Measurements from ENCODE around the gene ACAD9. TPM values are rescaled to one million over a fixed set of nuclear protein-coding genes. Genes with fewer than 3 reads are reported as not detected.
A peak's percentile ranks its signal among the peaks of the same experiment; 100 is the strongest.
"Not testable (repeated sequence)": the region's sequence is repeated elsewhere in the genome, so short reads cannot be mapped to it uniquely, and the experiment has no call there.

Gene ACAD9
- total and polyA plus RNA-seq, 2 of the 13 experiments (the other 11 are each of a cell fraction or from before 2014, with no cell fraction given): 15.3 to 38.2 TPM

GRCh38 chr3:128864351-128864811 is 15.0 kb upstream of the ACAD9 start:
- 41% methylated on average over 10 of the region's 11 CpGs for WGBS (ENCODE audit: low lambda C conversion rate)
- Histone ChIP-seq H3K79me2 (ENCODE audit: insufficient read depth, low read length) (no peaks in the 10 kb centered on the region), H3K27ac (ENCODE audit: extremely low read length, insufficient read depth, low read length) (no peak overlapping the region), H3K4me1 (ENCODE audit: insufficient read depth, low read length) (0 out of 2 replicates have a peak, but pooled peaks cover 12% of the 10 kb centered on the region), H3K4me2 (ENCODE audit: low read depth, low read length) (no peak overlapping the region), H3K9me3 (ENCODE audit: low read length) (peaks cover 16% of the 10 kb centered on the region), H2AFZ (ENCODE audit: low read length) (no peak overlapping the region), H3K27me3 (ENCODE audit: control insufficient read depth in 1 of 2, insufficient read depth in 2 of 2, low read length in 2 of 2) (peaks cover 0 to 1% of the 10 kb centered on the region in 2 experiments; a peak in 1 of 5 replicates), H3K4me3 (replicated peaks in 1 of 3; ENCODE audit: insufficient read depth in 1 of 3, low read depth in 2 of 3, low read length in 3 of 3) (no peak overlapping the region), H3K36me3 (replicated peaks in 1 of 2; ENCODE audit: control insufficient read depth in 1 of 2, insufficient read depth in 2 of 2, low read length in 2 of 2) (no peaks in the 10 kb centered on the region), H3K9ac (ENCODE audit: insufficient read depth, low read depth, low read length) (no peak overlapping the region), H4K20me1 (ENCODE audit: insufficient read depth, low read length) (no peaks in the 10 kb centered on the region)
- no peak for DNase-seq (ENCODE audit: low spot score)
- intact Hi-C loops (cut with micrococcal nuclease; ENCODE audit: unreplicated experiment) (no loop called here), in situ Hi-C loops (cut with HindIII; ENCODE audit: extremely low pct_ligation_motif_present, low pct_unique_long_range_greater_than_20kb) (no loop called here)
- ATAC-seq: peak; percentile 48
- ChIA-PET CTCF (ENCODE audit: low intra/inter-chr PET ratio, low total read pairs) (no interaction called here), POLR2A (no interaction called here)
- TF ChIP-seq MTF2 (CRISPR knock-in tag; IDR thresholded peaks at IDR 0.05; ENCODE audit: borderline replicate concordance) (no peak), MXD3 (CRISPR knock-in tag; IDR thresholded peaks at IDR 0.05) (no peak), DR1 (CRISPR knock-in tag; IDR thresholded peaks at IDR 0.05) (no peak), RELA (CRISPR knock-in tag; IDR thresholded peaks at IDR 0.05) (no peak), ZNF737 (CRISPR knock-in tag; IDR thresholded peaks at IDR 0.05; ENCODE audit: borderline replicate concordance) (no peak), HES4 (CRISPR knock-in tag; IDR thresholded peaks at IDR 0.05; ENCODE audit: borderline replicate concordance) (no peak), FOXP1 (IDR thresholded peaks at IDR 0.05) (no peak), FOXP1 (CRISPR knock-in tag; IDR thresholded peaks at IDR 0.05) (no peak), IRF9 (CRISPR knock-in tag; IDR thresholded peaks at IDR 0.05; ENCODE audit: borderline replicate concordance) (no peak), STAT5B (CRISPR knock-in tag; IDR thresholded peaks at IDR 0.05) (no peak), ZNF296 (CRISPR knock-in tag; conservative IDR thresholded peaks at IDR 0.05) (no peak)
- no peak for FAIRE-seq
- BruUV-seq (replicated peaks): no TSS peak

- in situ Hi-C loops (cut with HindIII; ENCODE audit: extremely low pct_ligation_motif_present, low pct_unique_long_range_greater_than_20kb); H3K4me2 ChIP-seq (ENCODE audit: low read depth, low read length): not testable (repeated sequence)
These were observed 14.3 kb upstream of the ACAD9 start for GRCh38 chr3:128864849-128865804.

More at GRCh38 chr3:128864849-128865804, 14.3 kb upstream of the ACAD9 start:
- DNase-seq (ENCODE audit: low spot score); CTCF ChIA-PET (ENCODE audit: low intra/inter-chr PET ratio, low total read pairs); H4K20me1 ChIP-seq (ENCODE audit: insufficient read depth, low read length); H3K27me3 ChIP-seq (ENCODE audit: control insufficient read depth in 1 of 2, insufficient read depth in 2 of 2, low read length in 2 of 2); H3K36me3 ChIP-seq (replicated peaks in 1 of 2; ENCODE audit: control insufficient read depth in 1 of 2, insufficient read depth in 2 of 2, low read length in 2 of 2); H3K4me3 ChIP-seq (replicated peaks in 1 of 3; ENCODE audit: insufficient read depth in 1 of 3, low read depth in 2 of 3, low read length in 3 of 3); FAIRE-seq; BruUV-seq (replicated peaks); H3K27ac ChIP-seq (ENCODE audit: extremely low read length, insufficient read depth, low read length); intact Hi-C loops (cut with micrococcal nuclease; ENCODE audit: unreplicated experiment); H3K79me2 ChIP-seq (ENCODE audit: insufficient read depth, low read length); H3K9ac ChIP-seq (ENCODE audit: insufficient read depth, low read depth, low read length); H2AFZ ChIP-seq (ENCODE audit: low read length); H3K9me3 ChIP-seq (ENCODE audit: low read length): not testable (repeated sequence)
- 42% methylated on average over 17 of the region's 25 CpGs for WGBS (ENCODE audit: low lambda C conversion rate)
- POLR2A ChIA-PET: interaction anchor here (0.7 kb wide), 1 partner anchor 14 kb away, joined by 3 read pairs; no protein-coding TSS in a partner anchor
- ATAC-seq: peak; percentile 67
- 0 out of 2 replicates have a peak, but pooled peaks cover 12% of the 10 kb centered on the region for H3K4me1 ChIP-seq (ENCODE audit: insufficient read depth, low read length)

Data from HepG2 (cell line).